NCI-H69 (cell line): ENCODE measurements around the gene HES6.

ENCODE experiments used
- DNase-seq: peaks from one replicate; lab custom pipeline; 2025; lab: John Stamatoyannopoulos, UW

The HES6 gene

GRCh38 chr2:238254095-238254723 lies 14.4 kb upstream of the HES6 start:
- DNase-seq = no peak

- DNase-seq = no peak
Measured at GRCh38 chr2:238252766-238253630, 13.2 kb upstream of the HES6 start.

- DNase-seq = no peak
Measured at GRCh38 chr2:238251986-238252385, 12.1 kb upstream of the HES6 start.

- DNase-seq = no peak
Measured at GRCh38 chr2:238251331-238251730, 11.5 kb upstream of the HES6 start.

GRCh38 chr2:238250896-238251295 lies 11.1 kb upstream of the HES6 start:
- no peak for DNase-seq

GRCh38 chr2:238247841-238248453 lies 8.1 kb upstream of the HES6 start:
- DNase-seq = no peak

- DNase-seq = no peak
Measured at GRCh38 chr2:238247002-238247822, 7.4 kb upstream of the HES6 start.

GRCh38 chr2:238244151-238244550 lies 4.3 kb upstream of the HES6 start:
- no peak for DNase-seq

GRCh38 chr2:238243496-238244076 lies 3.7 kb upstream of the HES6 start:
- DNase-seq = peak; percentile 46

GRCh38 chr2:238242731-238243495 lies 3.1 kb upstream of the HES6 start:
- peak; percentile 92 for DNase-seq

- no peak for DNase-seq
Measured at GRCh38 chr2:238241970-238242369, 2.1 kb upstream of the HES6 start.

- DNase-seq = peak; percentile 96
Measured at GRCh38 chr2:238240757-238241711, 1.2 kb upstream of the HES6 start.

- DNase-seq = no peak
Measured at GRCh38 chr2:238239543-238239862, 335 bp downstream of the HES6 start.

GRCh38 chr2:238238766-238239542 lies 884 bp downstream of the HES6 start:
- DNase-seq = peak; percentile 70

- DNase-seq = peak; percentile 20
Measured at GRCh38 chr2:238238311-238238765, 1.5 kb downstream of the HES6 start.

GRCh38 chr2:238237431-238238135 lies 2.3 kb downstream of the HES6 start:
- DNase-seq = no peak

- peak; percentile 27 for DNase-seq
Measured at GRCh38 chr2:238236571-238236970, 3.3 kb downstream of the HES6 start.

GRCh38 chr2:238235856-238236255 lies 4.0 kb downstream of the HES6 start:
- DNase-seq = no peak
